ENCODE results near the gene SFRP2.

DNA sequence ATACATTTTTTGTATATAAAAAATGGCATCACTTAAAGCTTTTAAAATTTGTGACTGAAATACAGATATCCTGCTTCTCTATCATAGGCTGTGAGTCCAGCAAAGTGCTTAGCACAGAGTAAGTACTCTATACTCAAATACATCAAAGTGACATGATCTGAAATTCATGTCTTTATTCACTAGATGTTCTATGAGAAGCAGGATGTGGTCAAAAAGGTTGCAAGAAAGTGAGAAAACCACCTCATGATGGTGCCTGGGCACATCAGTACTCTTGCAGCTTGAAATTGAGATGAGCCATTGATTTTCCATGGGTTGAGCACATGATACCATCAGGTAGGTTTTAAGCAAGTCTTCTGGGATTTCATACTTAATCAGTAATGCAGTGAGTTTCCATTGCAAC lies 20.4 kb upstream of the SFRP2 start:
- TF ChIP-seq, protein P1, sequence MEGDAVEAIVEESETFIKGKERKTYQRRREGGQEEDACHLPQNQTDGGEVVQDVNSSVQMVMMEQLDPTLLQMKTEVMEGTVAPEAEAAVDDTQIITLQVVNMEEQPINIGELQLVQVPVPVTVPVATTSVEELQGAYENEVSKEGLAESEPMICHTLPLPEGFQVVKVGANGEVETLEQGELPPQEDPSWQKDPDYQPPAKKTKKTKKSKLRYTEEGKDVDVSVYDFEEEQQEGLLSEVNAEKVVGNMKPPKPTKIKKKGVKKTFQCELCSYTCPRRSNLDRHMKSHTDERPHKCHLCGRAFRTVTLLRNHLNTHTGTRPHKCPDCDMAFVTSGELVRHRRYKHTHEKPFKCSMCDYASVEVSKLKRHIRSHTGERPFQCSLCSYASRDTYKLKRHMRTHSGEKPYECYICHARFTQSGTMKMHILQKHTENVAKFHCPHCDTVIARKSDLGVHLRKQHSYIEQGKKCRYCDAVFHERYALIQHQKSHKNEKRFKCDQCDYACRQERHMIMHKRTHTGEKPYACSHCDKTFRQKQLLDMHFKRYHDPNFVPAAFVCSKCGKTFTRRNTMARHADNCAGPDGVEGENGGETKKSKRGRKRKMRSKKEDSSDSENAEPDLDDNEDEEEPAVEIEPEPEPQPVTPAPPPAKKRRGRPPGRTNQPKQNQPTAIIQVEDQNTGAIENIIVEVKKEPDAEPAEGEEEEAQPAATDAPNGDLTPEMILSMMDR (IDR thresholded peaks at IDR 0.05; ENCODE audit: low read depth, low read length): no peak
- TF ChIP-seq POLR2A (IDR thresholded peaks at IDR 0.05; ENCODE audit: extremely low read depth, insufficient read length) (no peak), MYC (IDR thresholded peaks at IDR 0.05; ENCODE audit: low read depth, low read length) (no peak)
